Activated CD4-positive, alpha-beta T cell treated with anti-CD3 and anti-CD28 coated beads, Interleukin-2, Interleukin-4, amounts not matched to agents 100 ng/mL and 50 ng/mL, durations not matched to agents 16 hours and 8 hours (primary cell): ENCODE measurements around the gene CABCOCO1.

Experiments used
- DNase-seq: peaks from one replicate; pipeline ENCODE4 v3.0.0-alpha.2; 2020; ENCODE audit warnings: low spot score

Gene CABCOCO1, protein sequence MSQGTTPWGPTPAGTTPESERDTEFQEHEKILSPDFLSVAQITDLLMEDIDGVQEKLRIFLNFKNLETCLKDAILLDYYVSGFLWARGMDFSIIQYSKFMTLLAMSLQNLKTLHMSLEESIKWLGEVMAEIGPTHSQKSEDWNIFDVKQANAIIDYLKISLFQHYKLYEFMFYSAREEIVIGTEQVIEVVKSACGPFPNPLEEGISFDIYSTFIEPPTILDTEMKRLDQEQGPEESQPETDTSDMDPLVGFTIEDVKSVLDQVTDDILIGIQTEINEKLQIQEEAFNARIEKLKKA

GRCh38 chr10:61662794-61663259 is at the start of gene CABCOCO1:
Gene CABCOCO1 (plus strand): TSS chr10:61662929. CDS start chr10:61662973, 44 bp downstream.
- no peak for DNase-seq

DNA sequence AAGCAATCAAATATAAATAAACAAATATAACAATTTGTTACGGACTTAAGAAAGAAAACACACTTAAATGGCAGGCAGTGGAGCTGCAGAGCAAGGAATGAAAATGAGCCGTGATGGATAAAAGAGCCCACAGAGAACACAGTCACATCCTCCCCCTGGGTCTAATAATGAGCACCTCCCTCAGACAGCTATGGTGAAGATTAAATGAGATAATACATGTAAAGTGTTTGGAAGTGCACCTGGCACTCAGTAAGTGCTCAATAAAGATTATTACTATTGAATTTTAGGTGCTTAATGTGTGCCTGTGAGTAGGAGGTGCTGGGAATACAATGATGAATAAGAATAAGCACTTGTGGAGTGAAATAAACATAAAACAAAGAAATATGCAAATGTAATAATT is 49.1 kb upstream of the CABCOCO1 start:
- DNase-seq: no peak

GRCh38 chr10:61616611-61617010 is 46.1 kb upstream of the CABCOCO1 start:
- DNase-seq: no peak

DNA sequence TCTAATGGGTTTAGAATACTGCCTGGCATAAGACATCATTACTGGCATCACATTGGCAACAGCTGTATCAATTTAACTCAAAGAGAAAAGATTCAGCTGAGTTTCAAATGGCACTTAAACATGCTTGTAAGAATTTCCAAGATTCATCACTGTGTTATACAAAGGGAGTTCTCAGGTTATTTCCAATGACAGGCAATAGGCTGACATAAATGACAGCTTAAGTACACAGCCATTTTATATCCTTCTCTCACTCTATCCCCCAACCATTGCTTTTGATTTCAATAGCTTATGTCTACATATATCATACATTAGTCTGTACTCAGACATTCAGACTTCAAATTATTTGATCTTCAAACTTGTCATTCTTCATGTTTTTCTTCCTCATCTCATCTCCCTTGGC is 45.5 kb upstream of the CABCOCO1 start:
- DNase-seq: no peak

GRCh38 chr10:61617586-61617985 is 45.1 kb upstream of the CABCOCO1 start:
- no peak for DNase-seq

DNA sequence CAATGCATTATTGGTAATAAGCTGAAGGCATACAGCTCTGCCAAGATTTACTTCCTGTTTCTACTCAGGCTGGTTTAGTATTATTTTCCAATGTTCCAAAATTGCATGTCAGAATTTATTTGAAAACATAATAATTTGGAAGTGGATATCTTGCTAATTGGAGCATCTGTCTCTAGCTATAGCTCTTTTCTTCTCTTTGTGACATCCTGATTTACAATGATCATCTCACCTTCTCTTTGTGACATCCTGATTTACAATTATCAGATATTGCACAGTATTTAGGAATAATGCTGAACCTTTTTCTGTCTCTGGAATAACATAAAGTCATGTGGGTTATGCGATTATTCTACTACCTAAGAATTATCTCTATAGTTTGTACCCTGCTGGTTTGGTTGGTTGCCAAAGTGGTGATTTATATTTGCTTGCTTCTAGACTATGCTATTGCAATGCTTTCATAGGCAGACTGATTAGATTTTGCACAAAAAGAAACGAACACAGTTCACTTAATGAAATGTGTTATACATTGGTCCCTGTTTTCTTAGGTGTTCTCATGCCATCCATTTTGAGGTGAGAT is 44.3 kb upstream of the CABCOCO1 start:
- DNase-seq: no peak

GRCh38 chr10:61620506-61620905 is 42.2 kb upstream of the CABCOCO1 start:
- DNase-seq: no peak

DNA sequence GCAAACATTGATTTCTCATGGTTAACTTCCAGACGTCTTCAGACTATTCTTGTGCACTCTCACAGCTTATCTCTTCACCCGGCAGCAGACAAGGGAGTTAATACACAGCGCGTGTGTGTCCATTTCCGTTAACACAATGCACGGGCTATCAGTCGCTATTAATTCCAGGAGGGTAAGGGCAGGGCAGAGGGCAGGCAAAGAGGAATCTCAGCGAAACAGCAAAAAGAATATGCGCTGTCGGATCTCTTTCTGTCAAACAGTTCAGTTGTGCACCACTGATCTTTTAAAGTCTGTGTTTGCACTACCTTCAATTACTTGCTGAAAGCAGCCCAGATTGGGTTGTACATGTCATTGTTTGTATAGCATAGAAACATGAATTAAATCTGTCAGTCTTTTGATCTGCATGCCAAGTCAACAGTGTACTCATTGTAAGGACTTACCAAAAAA is 41.1 kb upstream of the CABCOCO1 start:
- no peak for DNase-seq

DNA sequence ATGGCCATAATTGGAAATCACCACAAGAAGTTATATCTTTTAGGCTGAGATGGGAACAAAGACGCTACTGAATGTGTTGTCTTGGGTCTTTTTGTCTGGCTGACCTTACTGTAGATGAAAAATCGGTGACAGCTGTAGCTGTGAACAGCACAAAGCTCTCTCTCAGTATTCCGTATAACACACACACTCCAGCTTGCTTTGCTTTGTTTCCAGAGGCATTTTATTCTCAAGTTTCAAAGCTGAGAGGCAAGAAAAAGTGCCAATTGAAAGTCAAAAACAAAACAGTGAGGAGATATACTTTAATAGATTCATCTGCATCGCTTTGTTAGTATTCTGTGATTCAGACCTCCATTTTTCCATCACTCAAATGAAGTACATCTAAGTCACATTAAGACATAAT is 39.6 kb upstream of the CABCOCO1 start:
- no peak for DNase-seq

DNA sequence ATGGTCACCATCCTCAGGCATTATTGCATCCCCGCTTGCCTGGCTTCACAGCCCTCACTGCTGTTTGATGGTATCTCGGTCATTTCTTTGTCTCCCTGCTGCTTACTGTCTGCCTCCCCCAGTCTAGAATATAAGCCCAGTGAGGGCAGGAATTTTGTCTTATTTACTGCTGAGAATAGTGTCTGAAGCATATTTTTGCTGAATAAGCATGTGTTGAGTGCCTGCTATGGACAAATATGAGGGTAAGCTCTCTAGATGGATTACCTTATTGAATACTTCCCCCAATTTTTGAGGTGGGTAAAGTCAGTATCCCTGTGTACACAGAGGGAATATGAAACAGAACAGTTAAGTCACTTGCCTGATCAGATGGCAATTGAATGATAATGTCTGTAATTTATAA is 36.5 kb upstream of the CABCOCO1 start:
- DNase-seq: no peak

DNA sequence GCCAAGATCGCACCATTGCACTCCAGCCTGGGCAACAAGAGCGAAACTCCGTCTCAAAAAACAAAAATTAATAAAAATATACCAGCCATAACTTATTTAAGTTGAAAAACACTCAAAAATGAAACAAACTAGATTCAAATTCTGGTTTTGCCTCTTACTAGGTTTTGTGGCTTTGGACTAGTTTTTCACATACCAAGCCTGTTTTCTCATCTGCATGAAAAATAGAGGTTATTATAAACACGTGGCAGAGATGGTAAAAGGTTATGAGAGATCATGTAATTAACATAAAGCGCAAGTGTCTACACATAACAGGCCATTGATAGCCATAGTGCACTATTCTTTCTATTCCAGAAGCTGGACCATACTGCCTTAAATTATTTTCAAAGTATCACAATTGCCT is 35.5 kb upstream of the CABCOCO1 start:
- no peak for DNase-seq

DNA sequence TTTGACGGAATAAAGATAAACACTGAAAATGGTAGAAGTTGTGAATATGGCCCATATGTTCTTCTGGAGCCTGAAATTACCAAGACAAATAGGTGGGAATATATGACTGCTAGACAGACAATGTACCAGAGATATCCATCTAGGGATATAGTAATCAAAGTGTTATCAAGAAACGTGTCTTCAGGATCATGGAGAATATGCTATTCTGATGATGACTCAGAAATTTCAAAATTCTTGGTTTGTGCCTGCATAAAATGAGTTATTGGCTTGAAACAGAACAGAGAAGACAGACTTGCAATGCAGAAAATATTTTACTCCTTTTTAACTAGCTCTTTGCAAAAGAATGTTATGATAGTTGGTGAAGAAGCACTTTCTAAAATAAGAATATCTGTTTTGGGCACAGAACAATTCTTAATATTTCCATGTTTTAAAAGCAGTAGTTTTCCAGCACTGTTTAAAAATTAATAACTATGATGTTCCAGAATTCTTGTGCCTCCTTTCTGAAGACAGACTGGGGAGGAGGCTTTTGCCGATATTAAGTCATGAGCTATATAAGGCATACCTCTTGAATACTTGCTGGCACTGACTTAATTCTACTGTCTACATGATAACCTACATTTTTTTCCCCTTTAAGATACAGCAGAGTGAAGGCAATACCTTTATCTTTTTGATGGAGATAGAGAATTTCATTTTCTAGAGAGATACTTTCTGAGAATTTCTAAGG is 34.4 kb upstream of the CABCOCO1 start:
- no peak for DNase-seq

DNA sequence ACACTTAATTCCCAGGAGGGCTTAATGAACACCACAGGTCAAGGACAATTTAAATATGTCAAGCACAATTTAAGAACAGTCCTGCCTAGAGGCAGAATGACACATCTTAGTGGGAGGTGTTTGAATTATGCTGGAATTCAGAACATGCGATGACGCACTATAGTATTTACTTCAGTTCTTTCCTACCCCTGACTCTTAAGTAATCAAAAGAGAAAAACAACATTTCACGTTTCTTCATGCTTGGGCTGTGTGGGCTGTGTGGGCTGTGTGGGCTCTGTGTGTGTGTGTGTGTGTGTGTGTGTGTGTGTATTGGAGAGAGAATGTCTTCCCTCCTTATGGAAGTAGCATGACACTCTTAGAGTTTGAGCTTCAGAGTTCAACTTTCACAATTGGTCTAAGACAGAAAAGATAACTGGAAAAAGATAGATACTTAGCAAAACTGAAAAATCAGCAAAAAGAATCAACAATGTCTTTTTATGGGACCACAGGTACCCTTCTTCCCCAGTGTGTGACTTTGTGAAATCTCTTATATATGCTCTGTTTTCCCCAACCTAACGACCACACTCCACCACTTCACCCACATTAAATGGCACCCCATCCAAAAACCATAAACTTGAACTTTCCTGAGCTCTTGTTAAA is 33.7 kb upstream of the CABCOCO1 start:
- no peak for DNase-seq

DNA sequence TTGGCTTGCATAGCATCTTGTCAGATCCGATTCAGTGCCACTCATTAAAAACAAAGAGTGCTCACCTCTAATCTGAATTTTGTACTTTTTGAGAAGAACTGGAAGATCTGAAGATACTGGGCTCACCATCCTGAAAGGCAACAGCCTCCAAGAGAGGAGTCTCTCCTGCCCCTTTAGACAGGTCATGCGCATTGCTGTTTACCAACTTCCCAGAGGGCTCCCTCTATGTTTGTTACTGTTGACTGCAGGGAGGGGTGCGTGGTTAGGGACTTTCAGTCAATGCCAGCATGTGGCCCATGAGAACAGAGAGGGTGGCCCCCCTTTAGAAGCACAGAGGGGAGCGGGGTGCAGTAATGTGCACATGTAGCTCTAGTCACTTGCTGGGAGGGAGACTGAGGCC is 33.2 kb upstream of the CABCOCO1 start:
- DNase-seq: no peak

DNA sequence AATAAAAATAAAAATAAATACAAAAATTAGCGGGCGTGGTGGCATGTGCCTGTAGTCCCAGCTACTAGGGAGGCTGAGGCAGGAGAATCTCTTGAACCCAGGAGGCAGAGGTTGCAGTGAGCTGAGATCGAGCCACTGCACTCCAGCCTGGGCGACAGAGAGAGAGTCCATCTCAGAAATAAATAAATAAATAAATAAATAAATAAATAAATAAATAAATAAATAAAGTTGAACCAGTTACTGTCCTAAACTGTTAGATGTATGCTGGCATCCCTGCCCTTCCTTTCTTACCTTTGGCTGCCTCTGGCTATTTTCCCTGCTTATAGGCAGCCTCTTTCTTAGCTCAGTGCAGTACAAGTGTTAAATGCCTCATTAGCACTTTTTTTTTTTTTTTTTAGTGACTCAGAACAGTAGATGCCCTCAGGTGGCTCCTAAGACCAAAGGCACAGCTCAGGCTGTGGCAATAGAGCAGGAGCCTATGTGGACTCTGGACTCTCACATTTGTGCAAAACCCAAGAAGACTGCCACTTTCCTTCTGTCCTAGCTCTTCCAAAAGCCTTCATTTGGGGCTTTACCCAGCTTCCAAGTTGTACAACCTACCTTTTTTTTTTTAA is 30.6 kb upstream of the CABCOCO1 start:
- no peak for DNase-seq

GRCh38 chr10:61633665-61634064 is 29.1 kb upstream of the CABCOCO1 start:
- DNase-seq: no peak

DNA sequence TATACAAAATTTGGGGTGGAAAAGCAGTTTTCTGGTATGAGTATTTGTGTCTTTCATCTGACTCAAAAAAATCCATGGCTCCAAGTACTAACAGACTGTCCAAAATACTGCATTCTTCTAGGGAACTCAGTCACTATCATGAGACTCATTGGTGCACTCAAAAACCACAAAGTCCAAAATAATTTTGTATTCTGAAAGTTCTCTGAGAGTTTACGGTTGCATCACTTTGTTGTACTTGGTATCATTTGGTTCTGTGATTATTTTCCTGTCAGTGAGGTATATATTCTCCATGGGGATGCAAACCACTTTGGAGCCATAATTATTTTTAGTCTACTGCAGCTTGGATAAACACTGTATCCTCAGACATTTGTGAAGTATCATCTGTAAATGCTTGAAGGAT is 28.0 kb upstream of the CABCOCO1 start:
- no peak for DNase-seq

GRCh38 chr10:61635471-61635870 is 27.3 kb upstream of the CABCOCO1 start:
- no peak for DNase-seq

- DNase-seq: no peak
These were observed 26.8 kb upstream of the CABCOCO1 start for GRCh38 chr10:61635932-61636331.

GRCh38 chr10:61639952-61640351 is 22.8 kb upstream of the CABCOCO1 start:
- no peak for DNase-seq

GRCh38 chr10:61640856-61641255 is 21.9 kb upstream of the CABCOCO1 start:
- no peak for DNase-seq

DNA sequence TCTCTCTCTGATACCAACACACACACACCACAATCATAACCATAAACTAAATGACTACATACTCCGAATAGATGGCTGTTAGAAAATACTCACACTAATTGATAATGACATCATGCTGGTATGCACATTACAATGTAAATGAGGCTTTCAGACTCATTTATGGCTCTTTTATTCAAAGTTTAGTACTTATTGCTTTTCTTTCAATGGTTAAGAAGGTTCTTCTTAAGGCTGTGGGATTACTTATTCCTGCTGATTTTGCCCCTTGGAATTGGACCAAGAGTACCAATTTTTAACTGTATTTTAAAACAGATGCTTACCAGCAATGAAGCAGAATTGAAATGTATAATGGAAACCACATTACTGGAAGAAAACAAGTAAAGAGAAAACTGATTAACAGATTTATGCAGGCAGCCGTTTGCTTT is 20.6 kb upstream of the CABCOCO1 start:
- no peak for DNase-seq
